Measurements from ENCODE around the gene DCTN3.

DCTN3 gene

GRCh38 chr9:34573599-34574325 lies 46.5 kb downstream of the DCTN3 start:
- DNase-seq (ENCODE audit: low spot score) = no peak

DNA sequence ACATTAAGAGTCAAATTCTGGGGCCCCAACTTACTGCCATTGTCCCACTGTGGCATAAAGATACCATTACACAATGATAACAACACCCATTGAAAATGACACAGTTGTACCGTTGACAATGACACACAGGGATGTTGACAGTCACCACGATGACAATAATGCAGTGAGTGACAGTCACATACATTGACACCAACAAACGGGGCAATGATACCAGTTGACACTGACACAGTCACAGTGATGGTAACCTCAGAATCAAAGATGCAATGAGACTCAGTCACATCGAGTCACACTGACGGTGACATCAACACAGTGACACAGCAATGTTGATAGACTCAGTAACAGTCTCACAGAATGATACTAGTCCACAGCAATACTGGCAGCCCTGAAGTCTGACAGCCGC lies 47.7 kb downstream of the DCTN3 start:
- no peak for DNase-seq (ENCODE audit: low spot score)

DNA sequence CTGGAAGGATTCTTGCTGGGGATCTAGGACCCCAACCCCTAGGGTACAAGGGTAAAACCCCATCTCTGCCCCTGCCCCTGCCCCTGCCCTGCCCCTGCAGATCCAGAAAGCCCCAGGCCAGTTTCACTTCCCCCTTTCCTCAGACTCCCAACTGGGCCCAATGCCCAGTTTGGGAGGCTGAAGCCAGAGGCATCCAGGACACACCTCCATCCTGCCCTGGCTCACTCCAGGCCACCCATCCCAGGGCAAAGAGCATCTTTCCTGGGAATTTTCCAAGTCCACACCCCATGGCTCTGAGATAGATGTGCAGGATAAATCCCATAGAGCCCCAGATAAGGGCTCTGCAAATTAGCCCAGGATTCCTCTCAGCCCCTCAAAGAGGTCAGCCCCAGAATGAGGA lies 48.2 kb downstream of the DCTN3 start:
- no peak for DNase-seq (ENCODE audit: low spot score)

DNA sequence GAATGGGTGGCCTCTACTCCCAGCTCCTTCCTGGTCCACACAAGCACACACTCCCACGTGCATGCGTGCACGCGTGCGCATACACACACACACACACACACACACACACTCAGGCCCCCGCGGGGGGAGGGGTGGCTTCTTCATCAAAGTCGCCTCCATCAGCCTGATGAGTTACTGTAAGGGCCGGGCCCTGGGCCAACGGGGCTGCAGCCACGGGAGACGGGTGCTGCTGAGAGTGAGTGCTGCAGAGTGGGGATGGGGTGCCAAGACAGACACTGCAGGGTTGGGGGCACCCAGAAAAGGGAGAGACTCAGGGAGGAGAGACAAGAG lies 48.8 kb downstream of the DCTN3 start:
- no peak for DNase-seq (ENCODE audit: low spot score)

DNA sequence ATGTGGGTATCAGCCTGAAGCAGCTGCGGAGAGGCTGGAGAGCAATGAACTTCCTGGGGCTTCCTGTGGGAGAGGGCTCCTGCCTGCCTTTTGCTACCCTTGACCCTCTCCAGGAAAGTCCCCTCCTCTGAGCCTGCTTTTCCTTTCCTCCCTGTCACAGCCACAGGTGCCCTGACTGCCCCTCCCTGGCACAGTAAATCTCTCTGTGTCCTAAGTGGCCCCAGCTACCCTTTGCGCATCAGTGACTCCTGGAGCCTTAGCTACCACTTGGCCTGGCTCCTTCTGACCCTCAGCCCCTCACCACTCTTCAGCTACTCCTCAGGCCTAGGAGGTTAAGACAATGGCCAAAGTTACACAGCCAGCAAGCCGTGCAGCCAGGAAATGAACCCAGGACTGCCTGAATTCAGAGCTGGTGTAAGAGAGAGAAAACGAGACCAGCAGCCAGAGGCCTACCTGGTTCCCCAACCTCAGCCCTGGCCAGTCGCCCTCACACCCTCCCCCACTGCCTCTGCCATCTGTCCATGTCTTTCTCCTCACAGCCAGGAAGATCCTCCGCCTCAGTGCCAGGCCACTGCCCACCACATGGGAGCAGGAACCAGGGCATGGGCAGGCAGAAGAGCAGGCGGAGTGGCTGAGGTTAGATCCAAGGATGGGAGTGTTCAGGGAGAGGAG lies 49.4 kb downstream of the DCTN3 start:
- DNase-seq (ENCODE audit: low spot score) = no peak

GRCh38 chr9:34570376-34570775 lies 49.9 kb downstream of the DCTN3 start:
- DNase-seq (ENCODE audit: low spot score) = no peak

- no peak for DNase-seq (ENCODE audit: low spot score)
These were observed 51.5 kb downstream of the DCTN3 start for GRCh38 chr9:34568774-34569173.

DNA sequence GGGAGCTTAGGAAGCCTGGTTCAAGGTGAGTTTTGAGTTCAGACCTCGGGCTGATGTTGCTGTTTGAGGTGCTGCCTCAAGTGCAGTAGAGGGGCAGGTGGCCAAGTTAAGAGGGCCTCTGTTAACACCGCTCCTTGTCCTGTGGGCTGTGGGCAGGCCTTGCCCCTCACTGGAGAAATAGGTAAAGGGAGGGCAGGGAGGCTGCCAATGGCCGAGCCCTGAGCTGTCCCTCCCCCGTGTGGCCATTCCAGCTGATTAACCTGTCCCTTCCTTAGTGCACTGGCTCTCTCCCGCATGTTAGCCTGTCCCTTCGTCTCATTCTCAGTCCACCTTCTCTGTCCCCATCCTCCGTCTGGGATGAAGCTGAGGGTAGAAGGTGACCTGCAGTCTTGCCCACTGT lies 52.2 kb downstream of the DCTN3 start:
- DNase-seq (ENCODE audit: low spot score) = no peak

DNA sequence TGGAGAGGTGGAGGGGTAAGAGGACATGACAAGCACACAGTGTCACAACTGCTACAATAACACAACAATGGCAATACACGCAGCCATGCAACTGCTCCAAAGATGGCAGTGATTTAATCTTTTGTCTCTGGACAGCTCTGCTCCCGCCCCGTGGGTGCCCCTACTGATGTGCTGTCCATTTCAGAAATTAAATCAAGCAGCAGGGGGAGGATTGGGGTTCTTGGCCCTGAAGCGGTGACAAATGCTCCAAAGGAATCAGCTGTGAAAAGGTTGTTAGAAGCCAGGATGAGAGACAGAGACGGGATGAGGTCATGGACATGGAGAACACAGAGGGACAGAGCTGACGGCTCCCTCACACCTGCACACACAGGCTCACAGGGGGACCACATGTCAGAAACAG lies 53.3 kb downstream of the DCTN3 start:
- DNase-seq (ENCODE audit: low spot score) = no peak

DNA sequence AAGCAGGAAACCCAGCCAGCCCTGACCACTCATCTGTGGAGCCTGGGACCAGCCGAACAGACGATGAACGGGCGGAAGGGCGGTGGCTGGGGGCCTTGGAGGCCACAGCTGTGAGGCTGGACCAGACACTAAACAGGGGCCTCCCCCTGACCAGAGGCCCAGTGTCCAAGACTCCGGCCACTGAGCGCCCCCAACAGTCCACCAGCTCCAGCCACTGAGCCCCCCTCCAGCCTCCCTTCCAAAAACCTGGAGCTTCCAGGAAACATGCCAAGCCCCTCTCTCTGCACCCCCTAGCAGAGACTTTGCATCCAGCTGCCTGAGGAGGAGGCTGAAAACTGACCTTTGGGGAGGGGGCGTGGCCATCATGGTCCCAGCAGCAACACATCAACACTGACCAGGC lies 54.0 kb downstream of the DCTN3 start:
- no peak for DNase-seq (ENCODE audit: low spot score)

DNA sequence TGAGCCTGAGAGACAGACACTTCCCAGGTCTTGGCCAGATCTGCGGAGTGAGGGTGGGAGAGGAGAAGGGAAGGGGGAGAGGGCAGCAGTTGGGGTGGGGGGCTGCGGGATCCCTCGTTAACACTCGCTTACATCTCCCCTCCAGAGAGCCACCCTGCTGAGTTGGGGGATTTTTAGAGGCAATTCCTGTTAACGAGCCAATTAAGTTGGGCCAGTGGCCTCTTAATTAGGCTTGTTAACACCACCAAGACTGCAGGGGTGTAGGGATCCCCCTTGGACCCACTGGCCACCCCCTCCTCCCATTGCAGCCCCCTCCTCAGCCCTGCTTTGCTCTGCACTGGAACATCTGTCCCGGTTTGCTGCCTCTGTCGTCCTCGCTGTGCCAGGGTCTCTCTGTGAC lies 54.4 kb downstream of the DCTN3 start:
- DNase-seq (ENCODE audit: low spot score) = no peak

DNA sequence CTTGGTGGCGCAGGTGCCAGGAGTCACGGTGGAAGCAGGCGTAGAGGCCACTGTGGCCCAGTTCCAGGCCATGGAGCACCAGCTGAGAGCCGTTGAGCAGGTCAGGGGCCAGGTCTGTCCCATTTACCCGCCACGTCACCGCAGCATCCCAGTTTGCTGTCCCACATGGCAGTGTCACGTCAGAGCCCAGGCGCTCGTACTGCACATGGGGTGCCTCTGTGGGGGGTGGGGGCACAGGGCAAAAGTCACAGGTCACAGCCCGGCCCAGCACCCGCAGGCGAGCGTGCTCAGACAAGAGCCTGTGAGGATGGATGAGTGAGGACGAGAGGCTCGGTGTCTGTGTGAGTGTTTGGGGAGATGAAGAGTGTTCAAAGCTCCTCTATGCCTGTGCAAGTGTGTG lies 55.7 kb downstream of the DCTN3 start:
- no peak for DNase-seq (ENCODE audit: low spot score)
